GM12878 (cell line): ENCODE results near the gene ZFP36. TPM values are rescaled to one million over a fixed set of nuclear protein-coding genes. Genes with fewer than 3 reads are reported as not detected.

Experiments
- ATAC-seq: fragments of 200-7000 bp; cut with Tn5 transposase; 3 replicates; pipeline ENCODE4 v1.9.1; 2020; ENCODE audit warnings: mild to moderate bottlenecking, moderate library complexity
- BruUV-seq: library from RNA; stranded (reverse); fragments of 400-500 nt; replicated peaks from 2 replicates; lab custom pipeline; 2021; lab: Mats Ljungman, UMichigan
- CTCF ChIA-PET: fragments of 300-600 bp; sonication (Branson Sonifier 250); formaldehyde crosslinking; extraction: SDS; loops from one replicate; lab custom pipeline; 2021; ENCODE audit warnings: inconsistent platforms; lab: Yijun Ruan, JAX
- POLR2A ChIA-PET: fragments of 350-600 bp; formaldehyde crosslinking; extraction: SDS; loops from one replicate; lab custom pipeline; 2021; ENCODE audit warnings: inconsistent platforms; lab: Charles Lee
- RAD21 ChIA-PET: fragments of 300-600 bp; sonication (Branson Sonifier 250); formaldehyde crosslinking; loops from one replicate; lab custom pipeline; 2023; ENCODE audit warnings: antibody characterized with exemption; ENCODE audit not compliant: unreplicated experiment; lab: Charles Lee
- SMC1A ChIA-PET: fragments of 300-600 bp; sonication (Branson Sonifier 250); formaldehyde crosslinking; loops from one replicate; lab custom pipeline; 2023; ENCODE audit not compliant: unreplicated experiment, uncharacterized antibody; lab: Charles Lee
- DNase-seq: peaks from one replicate; pipeline ENCODE4 v3.0.0-alpha.2; 2011; ENCODE audit warnings: low read depth, low spot score
- FAIRE-seq: peaks from 3 replicates; lab custom pipeline; 2011; peaks lifted over from hg19 to GRCh38; lab: Jason Lieb, UNC
- H2AFZ ChIP-seq: 2 replicates; pipeline ENCODE4 v1.6.0; 2011; ENCODE audit warnings: low read depth, low read length, control low read depth; ENCODE audit not compliant: control insufficient read depth
- H3K27ac ChIP-seq: 2 replicates; pipeline ENCODE4 v1.5.1; 2011; ENCODE audit warnings: control low read depth; ENCODE audit not compliant: control insufficient read depth, insufficient read depth
- H3K27me3 ChIP-seq, 2 experiments: replicated peaks in 1 of 2; 2 replicates each; pipeline versions ENCODE4 v1.6.0 to v1.6.1; 2011; ENCODE audit warnings: low read length in 1 of 2; ENCODE audit not compliant: control insufficient read depth in 2 of 2, insufficient read depth in 2 of 2
- H3K36me3 ChIP-seq, 2 experiments: 2 replicates each; pipeline ENCODE4 v1.5.1; 2011; ENCODE audit warnings: low read length in 1 of 2; ENCODE audit not compliant: control insufficient read depth in 2 of 2, insufficient read depth in 2 of 2
- H3K4me1 ChIP-seq: 2 replicates; pipeline ENCODE4 v1.6.1; 2011; ENCODE audit warnings: mild to moderate bottlenecking, low read length, moderate library complexity, mixed read lengths; ENCODE audit not compliant: control insufficient read depth, insufficient read depth
- H3K4me2 ChIP-seq: 2 replicates; pipeline ENCODE4 v1.6.0; 2011; ENCODE audit warnings: control low read depth; ENCODE audit not compliant: control insufficient read depth, insufficient read depth
- H3K4me3 ChIP-seq: fragments of 200-600 bp; sonication (generic); 2 replicates; pipeline ENCODE4 v1.5.1; 2016
- H3K79me2 ChIP-seq: 2 replicates; pipeline ENCODE4 v1.6.0; 2011; ENCODE audit warnings: low read length; ENCODE audit not compliant: control insufficient read depth, insufficient read depth
- H3K9ac ChIP-seq: 2 replicates; pipeline ENCODE4 v1.8.0; 2011; ENCODE audit warnings: low read length, control low read depth, mixed read lengths; ENCODE audit not compliant: control insufficient read depth, insufficient read depth
- H3K9me3 ChIP-seq: replicated peaks from 3 replicates; pipeline ENCODE4 v1.5.1; 2011; ENCODE audit warnings: mild to moderate bottlenecking, low read length; ENCODE audit not compliant: control insufficient read depth, insufficient read depth
- H4K20me1 ChIP-seq: 2 replicates; pipeline ENCODE4 v1.6.0; 2011; ENCODE audit not compliant: control insufficient read depth, insufficient read depth
- MEF2B ChIP-seq: fragments of 450-650 bp; IDR thresholded peaks from 2 replicates; pipeline ENCODE4 v1.6.1; 2018; ENCODE audit warnings: mild to moderate bottlenecking, moderate library complexity; ENCODE audit not compliant: partially characterized antibody, poor library complexity, severe bottlenecking
- NFYB ChIP-seq: IDR thresholded peaks from 2 replicates; pipeline ENCODE4 v1.6.1; 2011; ENCODE audit warnings: low read depth, mild to moderate bottlenecking, low read length, improper control_type of control experiment, moderate library complexity; ENCODE audit not compliant: insufficient read depth
- WGBS: methylation state at CpG from one replicate; pipeline ENCODE4 v1.1.6; 2016; ENCODE audit warnings: low lambda C conversion rate; ENCODE audit not compliant: insufficient replicate concordance, insufficient coverage; ENCODE audit errors: missing lambda C conversion rate; 5-methylcytosine and 5-hydroxymethylcytosine counted together
- in situ Hi-C: fragments of 300-500 bp; cut with MboI; formaldehyde crosslinking; loops from 9 replicates; pipeline ENCODE4 v1.14.3; 2018; ENCODE audit warnings: mixed read lengths
- intact Hi-C: fragments of 100-400 bp; cut with micrococcal nuclease; formaldehyde crosslinking; loops from one replicate; pipeline ENCODE4 v1.14.2; 2022; ENCODE audit not compliant: unreplicated experiment
- polyA plus RNA-seq, 11 experiments: library from polyadenylated mRNA; depleted of rRNA in 4 of 11; unstranded in 6 of 11; stranded (reverse) in 5 of 11; fragments of >200 nt; fragmentation: Nextera tagmentation in 4 of 11; fragmentation: Illumina TruSeq in 1 of 11; extraction: Ambion mirVana in 4 of 11; extraction: Trizol in 1 of 11; gene quantifications; 1 replicate in 1 of 11; 2 replicates in 10 of 11; pipeline versions ENCODE4 v1.2.1 to v1.2.3, GENCODE V29; 2011 to 2016; ENCODE audit warnings: inconsistent platforms in 2 of 11, missing spikeins in 2 of 11, low read depth in 1 of 11
- total RNA-seq, 4 experiments: library from RNA; depleted of rRNA in 3 of 4; stranded (reverse); fragments of >200 nt in 3 of 4; fragmentation: Illumina TruSeq in 1 of 4; extraction: Trizol in 1 of 4; gene quantifications; 2 replicates each; pipeline versions ENCODE4 v1.2.1 to v1.2.3, GENCODE V29; 2013 to 2021
- TF ChIP-seq, protein P1 (sequence below): fragments of 450-650 bp; IDR thresholded peaks from 2 replicates; pipeline ENCODE4 v1.6.1; 2016; ENCODE audit warnings: mild to moderate bottlenecking

The ZFP36 gene
- total and polyA plus RNA-seq, 10 of the 15 experiments (the other 5 are each of a cell fraction or from before 2014, with no cell fraction given), result 5.3 to 55.0 (median 18.1) TPM

DNA sequence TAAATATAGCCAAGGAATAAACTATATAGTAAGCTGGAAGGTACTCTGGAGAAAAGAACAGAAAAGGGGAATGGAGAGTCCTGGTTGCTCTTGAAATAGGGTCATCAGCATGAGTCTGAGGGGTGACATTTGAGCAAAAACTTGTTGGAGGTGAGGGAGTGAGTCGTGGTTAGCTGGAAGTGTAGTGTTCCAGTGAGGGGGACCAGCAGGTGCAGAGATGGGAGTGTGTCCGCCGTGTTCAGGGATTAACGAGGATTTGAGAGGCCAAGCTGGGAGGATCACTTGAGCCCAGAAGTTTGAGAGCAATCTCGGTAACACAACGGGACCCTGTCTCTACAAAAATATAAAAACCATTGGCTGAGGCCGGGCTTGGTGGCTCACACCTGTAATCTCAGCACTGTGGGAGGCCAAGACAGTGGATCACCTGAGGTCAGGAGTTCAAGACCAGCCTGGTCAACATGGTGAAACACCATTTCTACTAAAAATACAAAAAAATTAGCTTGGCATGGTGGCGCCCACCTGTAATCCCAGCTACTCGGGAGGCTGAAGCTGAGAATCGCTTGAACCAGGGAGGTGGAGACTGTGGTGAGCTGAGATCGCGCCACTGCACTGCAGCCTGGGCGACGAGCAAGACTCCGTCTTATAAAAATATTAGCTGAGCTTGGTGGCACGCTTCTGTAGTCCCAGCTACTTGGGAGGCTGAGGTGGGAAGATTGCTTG lies 39.9 kb downstream of the ZFP36 start:
- WGBS, result 78% methylated on average over 16 of the region's 16 CpGs
- H4K20me1 ChIP-seq, result peaks cover 1% of the 10 kb centered on the region; the same call in 1 of the 2 replicates
- in situ Hi-C loops, result no loop called here
- ChIA-PET CTCF (interaction anchor here (0.6 to 2.6 kb wide), 7 partner anchors 11 to 226 kb away, joined by 3 to 8 read pairs (median 4); partner anchors contain the start of genes PLEKHG2 and RPS16), RAD21 (interaction anchor here (1.2 to 3.0 kb wide), 2 partner anchors 11 to 48 kb away, joined by 3 to 7 read pairs; partner anchors contain the start of gene RPS16), POLR2A (interaction anchor here (1.5 to 3.9 kb wide), 2 partner anchors 11 to 35 kb away, joined by 4 to 40 read pairs; partner anchors contain the start of gene RPS16), SMC1A (interaction anchor here (0.9 to 1.8 kb wide), 2 partner anchors 35 to 93 kb away, joined by 3 to 5 read pairs; partner anchors contain the start of gene EID2)
- intact Hi-C loops, result loop anchor here (5.0 kb wide), 1 partner anchor 51 kb away; the partner anchor contains the start of gene DLL3
- peaks cover 28% of the 10 kb centered on the region for H3K4me1 ChIP-seq
- H3K27ac ChIP-seq, result peak overlapping the region; percentile 95
- ATAC-seq (no peak), DNase-seq (no peak), FAIRE-seq (no peak)
- H3K9me3 ChIP-seq, result no peaks in the 10 kb centered on the region
- no peaks in the 10 kb centered on the region for H3K27me3 ChIP-seq
- no TSS peak for BruUV-seq
- H3K4me2 ChIP-seq, result peak overlapping the region; percentile 81
- TF ChIP-seq MEF2B (no peak), NFYB (no peak)
- TF ChIP-seq, protein P1, sequence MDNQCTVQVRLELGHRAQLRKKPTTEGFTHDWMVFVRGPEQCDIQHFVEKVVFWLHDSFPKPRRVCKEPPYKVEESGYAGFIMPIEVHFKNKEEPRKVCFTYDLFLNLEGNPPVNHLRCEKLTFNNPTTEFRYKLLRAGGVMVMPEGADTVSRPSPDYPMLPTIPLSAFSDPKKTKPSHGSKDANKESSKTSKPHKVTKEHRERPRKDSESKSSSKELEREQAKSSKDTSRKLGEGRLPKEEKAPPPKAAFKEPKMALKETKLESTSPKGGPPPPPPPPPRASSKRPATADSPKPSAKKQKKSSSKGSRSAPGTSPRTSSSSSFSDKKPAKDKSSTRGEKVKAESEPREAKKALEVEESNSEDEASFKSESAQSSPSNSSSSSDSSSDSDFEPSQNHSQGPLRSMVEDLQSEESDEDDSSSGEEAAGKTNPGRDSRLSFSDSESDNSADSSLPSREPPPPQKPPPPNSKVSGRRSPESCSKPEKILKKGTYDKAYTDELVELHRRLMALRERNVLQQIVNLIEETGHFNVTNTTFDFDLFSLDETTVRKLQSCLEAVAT, result peak; percentile 69
- no peak overlapping the region for H2AFZ ChIP-seq
- H3K4me3 ChIP-seq, result peak overlapping the region; percentile 87
- H3K9ac ChIP-seq, result peak overlapping the region; percentile 96
- peaks cover 0 to 9% of the 10 kb centered on the region in 2 experiments; a peak in 1 of 4 replicates for H3K36me3 ChIP-seq
- H3K79me2 ChIP-seq, result peaks cover 72% of the 10 kb centered on the region
